Measurements from ENCODE around the gene SOX3.

The SOX3 gene

GRCh38 chrX:140504371-140505324 lies at the start of gene SOX3:
Gene SOX3 (minus strand): TSS chrX:140505069. CDS start chrX:140505060, 9 bp downstream.
- DNase-seq = no peak

DNA sequence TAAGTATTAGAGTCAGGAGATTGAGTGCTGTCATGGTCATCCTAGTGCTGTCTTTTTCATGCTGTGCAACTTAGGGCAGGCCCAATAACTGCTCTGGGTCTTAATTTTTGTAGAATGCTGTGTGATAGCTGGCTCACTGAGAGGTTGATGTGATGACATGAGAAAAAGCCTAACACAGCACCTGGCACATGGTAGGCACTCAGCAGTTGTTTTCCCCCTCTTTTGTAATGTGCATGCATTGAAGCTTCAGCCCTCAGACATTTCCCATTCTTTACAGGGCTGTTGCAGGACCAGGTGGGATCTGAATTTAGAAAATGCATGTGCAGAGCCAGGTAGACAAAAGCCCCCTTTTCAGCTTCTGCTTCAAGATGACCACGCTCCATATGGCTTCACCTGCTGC lies 44.1 kb upstream of the SOX3 start:
- no peak for DNase-seq

DNA sequence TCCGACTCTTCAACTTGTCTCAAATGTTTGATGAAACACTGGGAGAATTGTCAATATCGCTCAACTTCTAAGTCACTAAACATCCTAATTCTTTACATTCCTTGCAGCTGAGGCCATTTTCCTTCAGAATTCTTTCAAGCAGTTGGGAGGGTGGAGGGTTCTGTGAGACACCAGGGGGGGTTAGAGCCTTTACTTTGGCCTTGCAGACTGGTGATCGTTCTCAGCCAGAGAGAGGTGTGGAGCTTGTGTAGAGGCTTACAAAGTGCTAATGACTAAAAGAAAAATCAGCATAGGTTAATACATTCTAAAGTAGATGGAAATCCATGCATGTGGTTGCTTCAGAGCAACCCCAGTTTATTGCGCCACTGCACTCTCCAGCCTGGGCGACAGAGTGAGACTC lies 21.3 kb upstream of the SOX3 start:
- DNase-seq = no peak

DNA sequence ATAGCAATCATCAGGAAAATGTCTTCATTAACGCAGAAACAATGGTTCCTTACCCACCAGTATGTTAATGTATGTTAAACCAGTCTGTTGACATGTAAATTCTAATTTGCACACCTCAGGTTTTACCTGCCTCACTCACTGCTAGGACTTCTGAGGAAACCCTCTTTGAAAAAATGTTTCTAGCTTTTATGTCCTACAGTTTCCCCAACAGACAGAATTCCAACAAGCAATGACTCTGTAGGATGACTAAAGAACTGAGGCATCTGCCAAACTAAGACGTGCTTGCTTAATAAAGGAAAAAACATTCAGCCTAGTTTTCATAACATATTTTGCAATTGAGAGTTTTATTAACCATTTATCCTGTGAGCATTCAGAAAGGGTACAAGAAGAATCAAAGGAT lies 20.6 kb upstream of the SOX3 start:
- no peak for DNase-seq

DNA sequence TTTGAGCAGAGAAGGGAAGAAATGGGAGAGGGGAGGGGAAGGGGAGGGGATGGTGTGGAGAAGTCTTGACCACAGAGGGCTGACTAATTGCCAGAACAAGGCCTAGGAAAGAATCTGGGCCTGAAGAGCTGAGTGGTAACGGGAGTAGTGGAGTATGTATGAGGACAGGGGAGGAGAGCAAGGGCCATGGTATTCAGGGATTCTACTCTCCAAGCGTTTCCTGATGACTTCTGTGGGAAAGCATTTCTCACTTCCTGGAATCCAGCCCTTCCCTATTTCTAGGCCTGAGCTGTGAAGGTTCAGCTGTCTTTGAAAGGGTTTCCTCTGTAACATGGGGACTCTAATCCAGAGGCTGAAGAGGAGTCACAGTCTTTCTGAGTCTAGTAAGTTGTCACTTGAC lies 19.7 kb upstream of the SOX3 start:
- DNase-seq = no peak

DNA sequence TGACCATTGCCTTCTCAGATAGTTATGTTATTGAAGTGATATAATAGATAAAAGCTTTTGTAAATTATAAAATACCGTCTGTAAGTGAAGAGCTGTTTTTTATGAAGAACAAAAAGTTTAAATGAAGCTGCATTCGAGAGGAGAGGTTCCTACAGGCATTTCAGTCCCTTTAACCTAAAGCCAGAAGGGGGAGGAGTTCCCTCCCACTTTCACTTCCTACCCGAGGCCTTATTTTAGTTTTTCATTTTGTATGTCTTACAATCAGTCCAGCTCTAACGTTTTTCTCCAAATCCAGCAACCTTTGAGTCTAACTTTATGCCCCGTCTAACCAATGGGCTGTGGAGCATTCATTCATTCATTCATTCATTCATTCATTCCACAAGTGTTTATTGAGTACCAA lies 16.5 kb upstream of the SOX3 start:
- DNase-seq = no peak

DNA sequence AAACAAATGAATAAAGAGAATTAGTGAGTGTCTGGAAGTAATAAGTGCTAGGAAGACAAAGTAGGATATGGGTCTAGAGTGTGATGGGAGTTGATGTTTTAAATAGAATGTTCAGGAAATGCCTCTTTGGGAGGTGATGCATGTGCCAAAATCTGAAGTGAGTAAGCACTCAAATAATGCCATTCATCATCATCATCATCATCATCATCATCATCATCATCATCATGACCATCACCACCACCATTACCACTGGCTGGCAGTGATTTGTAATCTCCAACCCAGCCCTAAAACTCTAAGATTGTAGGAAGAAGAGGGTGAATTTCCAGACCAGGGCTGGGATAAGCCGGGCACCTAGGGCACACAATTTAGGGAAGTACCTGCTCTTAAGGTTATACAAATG lies 9.7 kb upstream of the SOX3 start:
- DNase-seq = no peak

- DNase-seq = no peak
Observed at GRCh38 chrX:140510895-140511295, 6.0 kb upstream of the SOX3 start.

DNA sequence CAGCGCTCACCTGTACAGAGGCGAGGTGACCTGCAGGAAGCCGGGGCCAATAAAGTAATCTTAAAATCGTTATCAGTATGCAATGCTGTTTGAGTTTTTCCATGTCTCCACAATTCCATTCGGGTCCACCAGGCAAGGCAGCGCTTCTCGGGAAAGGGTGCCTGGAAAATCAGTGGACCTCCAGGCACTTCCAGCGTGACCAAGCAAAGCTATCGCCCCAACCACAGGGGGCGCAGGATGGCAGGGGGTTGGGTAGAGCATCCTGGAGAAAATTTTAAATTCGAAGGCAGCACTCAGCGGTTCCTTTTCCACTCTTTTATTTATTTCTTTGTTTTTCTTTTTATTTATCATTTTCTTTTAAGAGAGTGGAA lies 5.4 kb upstream of the SOX3 start:
- DNase-seq = no peak

DNA sequence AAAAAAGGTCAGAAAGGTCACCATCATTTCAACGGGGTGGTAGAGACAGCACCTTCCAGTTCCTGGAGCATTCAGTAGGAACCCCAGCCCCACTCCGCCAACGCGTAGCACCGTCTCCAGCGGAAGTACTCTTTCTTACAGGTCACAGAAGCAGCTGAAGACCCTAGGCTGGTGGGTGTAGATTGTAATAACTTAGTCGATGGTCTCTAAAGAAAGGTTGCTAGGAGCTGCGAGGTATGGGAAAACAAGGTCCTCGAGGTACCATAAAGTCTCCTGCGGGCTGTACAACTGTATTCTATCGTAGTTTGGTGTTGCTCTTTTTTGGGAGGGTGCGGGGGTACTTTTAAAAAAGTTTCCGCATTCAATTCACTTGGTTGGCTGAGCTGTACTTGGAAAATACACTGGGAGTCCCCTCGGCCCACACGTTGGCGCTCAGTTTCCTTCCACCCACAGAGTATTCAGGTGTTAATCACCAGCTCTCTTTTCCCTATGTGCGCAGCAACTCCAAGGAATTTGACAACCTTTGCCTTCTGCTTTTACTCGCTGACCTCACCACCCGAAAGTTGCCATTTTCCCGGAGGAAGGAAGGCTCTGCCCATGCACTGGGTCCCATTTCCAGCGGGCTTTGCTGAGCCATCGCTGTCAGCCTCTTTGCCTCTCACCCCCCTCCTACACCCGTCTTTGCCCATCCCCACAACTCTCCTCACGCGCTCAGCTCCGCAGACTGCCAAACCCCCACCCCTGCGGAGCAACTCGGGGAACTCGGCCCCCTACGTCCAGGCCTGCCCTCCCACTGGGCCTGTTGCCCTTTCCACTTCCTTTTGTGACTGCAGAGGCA lies 4.8 kb upstream of the SOX3 start:
- no peak for DNase-seq

DNA sequence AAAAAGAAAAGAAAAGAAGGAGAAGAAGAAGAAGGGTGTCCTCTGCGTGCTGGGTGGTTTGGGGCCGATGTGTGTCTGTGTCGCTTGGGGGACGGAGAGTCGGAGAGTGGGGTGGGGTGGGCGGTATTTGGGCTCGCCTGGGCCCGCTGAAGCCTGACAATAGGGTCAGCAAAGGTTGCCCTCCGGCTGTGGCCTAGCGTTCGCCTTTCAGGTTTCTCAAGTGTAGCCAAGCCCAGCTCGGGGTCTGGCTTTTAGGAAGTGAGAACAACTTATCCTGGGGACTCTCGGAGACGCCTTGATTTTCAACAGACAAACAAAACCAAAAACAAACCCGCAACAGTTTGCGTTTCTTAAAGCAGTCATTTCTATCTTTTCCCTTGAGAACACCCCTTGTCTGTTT lies 4.1 kb upstream of the SOX3 start:
- no peak for DNase-seq

DNA sequence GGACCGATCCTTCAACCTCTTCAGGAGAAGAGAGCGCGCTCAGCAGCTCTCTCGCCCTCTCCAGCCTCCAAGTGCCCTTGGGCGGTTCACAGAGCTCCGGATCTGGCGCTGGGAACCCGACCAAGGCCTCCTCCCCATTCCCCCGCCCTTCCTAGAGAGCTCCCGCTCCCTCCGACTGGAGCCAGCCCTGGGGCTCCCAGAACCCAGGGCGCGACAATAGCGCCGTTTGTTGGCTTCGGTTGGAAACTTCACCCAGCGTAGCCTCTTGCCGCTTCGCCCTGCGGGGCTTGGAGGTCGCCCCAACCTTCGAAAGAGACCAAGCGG lies 3.1 kb upstream of the SOX3 start:
- DNase-seq = no peak

DNA sequence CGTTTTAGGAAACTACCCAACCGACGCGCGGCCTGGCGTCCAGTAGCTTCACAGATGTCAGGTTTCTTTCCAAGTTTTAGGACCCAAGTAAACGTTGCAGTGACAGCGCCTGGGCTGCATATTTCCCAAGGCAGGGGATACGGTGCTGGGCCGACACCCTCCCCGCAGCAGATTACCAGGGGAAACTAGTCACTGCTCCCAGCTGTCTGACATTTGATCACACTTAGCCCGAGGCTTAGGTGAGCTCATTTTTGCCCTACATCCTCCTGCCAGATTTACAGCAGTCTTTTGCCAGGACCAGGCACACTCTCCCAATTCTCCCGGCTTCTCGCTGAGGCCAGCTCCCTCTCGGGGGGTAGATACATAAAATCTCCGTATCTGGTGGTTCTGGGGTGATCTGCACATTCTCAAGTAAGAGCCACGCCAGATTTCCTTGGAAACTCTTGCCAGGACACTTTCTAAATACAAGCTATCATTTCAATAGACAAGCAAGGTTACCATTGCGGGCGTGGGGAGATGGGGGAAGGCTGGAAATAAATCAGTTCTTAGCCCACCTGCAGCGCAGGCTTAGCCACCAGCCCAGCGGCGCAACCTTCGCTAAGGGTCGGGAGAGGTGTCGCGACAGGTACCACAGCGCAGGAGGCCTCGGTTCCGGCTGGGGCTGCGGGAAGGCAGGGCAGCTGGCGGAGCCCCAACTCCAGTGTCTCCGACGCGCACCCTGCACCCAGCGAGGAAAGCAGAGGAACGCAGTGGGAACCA lies 2.5 kb upstream of the SOX3 start:
- DNase-seq = no peak

DNA sequence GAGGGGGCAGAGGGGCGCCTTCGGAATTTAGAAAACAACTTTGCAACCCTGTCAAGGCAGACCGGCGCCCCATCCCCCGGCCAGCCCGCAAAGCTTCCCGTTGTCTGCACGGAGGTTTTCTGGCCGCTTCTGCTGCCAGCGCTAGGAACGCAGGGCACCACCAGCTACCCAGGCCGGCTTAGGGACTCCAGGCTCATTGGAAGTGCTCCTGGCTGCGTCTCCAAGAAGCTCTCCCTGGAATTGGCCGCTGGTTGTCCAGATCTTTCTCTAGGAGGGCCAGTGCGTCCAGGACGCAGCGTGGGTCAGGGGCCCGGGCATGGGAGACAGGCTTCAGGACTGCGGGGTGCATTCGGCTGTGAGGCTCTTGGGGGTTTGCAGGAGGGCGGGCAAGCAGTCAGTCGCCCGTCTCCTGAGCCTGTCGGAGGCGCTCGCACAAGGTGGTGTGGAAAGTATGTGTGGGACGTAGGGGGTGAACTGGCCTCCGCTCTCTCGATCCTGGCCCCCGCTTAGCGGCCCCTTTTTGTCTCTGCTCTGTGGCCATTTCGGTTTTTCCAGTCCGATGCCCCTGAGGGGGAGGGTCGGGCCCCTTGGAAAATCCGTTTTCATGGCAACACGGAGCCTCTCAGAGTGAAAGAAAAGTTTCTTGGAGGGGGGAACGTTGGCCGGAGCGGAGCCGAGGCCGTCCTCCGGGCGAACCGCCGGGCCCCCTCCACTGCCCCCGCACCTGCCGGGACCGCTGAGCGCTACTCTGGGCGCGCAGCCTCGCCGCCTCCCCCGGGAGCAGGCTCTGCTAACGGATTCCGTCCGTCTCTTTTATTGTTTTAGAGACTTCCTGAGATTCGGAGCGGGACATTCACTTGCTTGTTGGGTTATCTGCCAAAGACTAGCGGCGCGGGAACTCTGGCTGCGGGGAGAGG lies 810 bp upstream of the SOX3 start:
- DNase-seq = no peak

DNA sequence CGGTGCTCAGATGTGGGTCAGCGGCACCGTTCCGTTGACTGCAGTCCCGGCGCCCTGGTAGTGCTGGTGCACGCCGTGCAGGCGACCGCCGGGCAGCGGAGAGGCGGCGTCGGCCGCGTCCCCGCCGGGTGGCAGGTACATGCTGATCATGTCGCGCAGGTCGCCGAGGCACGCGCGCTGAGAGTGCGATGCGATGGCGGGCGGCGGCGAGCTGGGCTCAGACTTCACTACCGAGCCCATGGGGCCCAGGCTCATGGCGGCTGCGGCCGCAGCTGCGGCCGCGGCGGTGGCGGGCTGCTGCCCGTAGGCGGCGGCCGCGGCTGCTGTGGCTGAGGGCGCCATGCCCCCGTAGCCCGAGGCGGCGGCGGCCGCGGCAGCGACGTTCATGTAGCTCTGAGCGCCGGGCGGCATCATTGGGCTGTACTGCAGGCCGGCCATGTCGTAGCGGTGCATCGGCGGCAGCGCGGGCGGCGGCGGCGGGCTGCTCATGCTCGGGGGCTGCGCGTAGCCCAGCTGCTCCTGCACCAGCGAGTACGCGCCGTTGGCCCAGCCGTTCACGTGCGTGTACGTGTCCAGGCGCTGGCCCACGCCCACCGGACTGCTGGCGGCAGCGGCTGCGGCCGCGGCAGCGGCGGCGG lies 1.0 kb downstream of the SOX3 start:
- no peak for DNase-seq

- DNase-seq = no peak
Observed at GRCh38 chrX:140503238-140503601, 1.6 kb downstream of the SOX3 start.

DNA sequence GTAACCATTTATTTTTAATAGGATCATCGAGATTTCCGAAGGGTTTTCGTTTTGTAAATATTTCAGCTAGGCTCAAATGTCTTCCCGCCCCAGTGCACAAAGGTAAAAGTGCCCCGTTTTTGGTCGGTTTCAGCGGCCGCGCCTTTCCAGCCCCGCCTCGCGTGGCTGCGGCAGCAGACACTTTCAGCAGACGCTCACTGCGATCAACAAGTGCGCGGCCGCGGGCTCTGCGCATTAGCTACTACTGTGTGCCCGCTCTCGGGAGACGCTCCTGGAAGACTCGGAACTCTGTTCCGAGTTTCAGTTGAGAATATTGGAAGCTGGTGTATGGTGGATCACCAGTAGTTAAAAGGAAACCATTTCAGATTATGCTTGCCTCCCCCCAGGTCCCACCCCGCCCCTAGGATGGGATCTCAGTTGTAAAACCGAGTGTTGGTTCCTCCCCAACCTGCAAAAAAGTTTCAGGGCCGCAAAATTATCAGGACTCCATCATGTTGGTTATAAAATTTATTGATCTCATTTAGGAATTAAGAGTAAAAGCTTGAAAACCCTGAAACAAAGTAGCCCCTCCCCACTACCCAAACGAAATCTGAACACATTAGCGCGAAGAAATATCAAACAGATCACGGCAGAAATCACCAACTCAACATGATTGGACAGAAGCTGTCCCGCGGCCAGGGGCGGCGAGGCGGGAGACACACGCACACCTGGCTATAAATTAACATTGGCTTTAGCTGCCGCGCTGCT lies 2.2 kb downstream of the SOX3 start:
- no peak for DNase-seq

DNA sequence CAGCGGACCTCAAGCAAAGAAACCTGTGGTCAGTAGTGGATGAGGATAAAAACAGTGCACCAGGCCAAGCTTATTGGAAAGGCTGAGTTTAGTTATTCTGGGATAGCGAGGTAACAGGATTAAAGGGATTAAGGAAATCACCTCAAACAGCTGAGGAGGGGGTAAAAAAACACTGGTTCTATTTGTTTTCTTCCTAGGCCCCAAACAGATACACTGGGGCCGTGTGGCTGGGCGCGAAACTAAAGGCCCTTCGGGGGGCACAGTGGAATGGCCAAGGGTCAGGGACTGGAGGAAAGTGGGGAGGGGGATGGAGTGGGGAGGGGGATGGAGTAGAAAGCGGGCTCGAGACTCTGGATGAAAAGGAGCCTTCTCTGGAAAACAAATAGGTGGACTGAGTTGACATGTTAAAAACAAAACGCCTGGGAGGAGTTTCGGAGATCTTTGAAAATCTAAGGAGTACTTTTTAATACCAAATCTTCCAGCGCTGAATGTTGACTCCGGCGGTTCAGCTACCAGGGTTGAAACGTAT lies 2.9 kb downstream of the SOX3 start:
- no peak for DNase-seq

DNA sequence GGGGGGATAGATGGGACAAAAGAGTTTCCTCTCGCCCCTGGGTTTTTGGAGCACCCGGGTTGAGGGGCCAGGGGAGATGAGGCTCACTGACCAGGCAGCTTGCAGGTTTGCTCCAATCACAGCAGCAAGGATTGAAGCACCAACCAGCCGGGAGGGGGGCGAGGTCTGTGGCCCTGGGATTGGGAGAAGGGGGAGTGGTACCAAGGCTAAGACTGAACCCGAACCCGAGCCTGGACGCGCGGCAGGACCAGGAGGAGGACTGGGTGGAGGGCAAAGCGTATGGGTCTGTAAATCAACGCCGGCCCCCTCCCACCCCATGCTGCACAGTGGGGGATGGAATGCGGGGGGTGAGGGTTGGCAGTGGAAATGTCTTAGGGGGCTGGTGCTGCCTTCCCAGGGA lies 3.5 kb downstream of the SOX3 start:
- DNase-seq = no peak

GRCh38 chrX:140500441-140500840 lies 4.4 kb downstream of the SOX3 start:
- no peak for DNase-seq

- no peak for DNase-seq
Observed at GRCh38 chrX:140495739-140496138, 9.1 kb downstream of the SOX3 start.

All from stimulated activated CD4-positive, alpha-beta T cell treated with anti-CD3 and anti-CD28 coated beads, Interleukin-4, amount 100 ng/mL, for 4 hours (primary cell).